ENCODE data around the gene BEGAIN. TPM values are rescaled to one million over a fixed set of nuclear protein-coding genes. Genes with fewer than 3 reads are reported as not detected.
A peak's percentile ranks its signal among the peaks of the same experiment; 100 is the strongest.

Gene BEGAIN
- total and polyA plus RNA-seq, 9 of the 15 experiments (the other 6 are each of a cell fraction or from before 2014, with no cell fraction given): 0.07 to 0.68 (median 0.55) TPM; not detected in 3

GRCh38 chr14:100548939-100549338 is 38.3 kb downstream of the BEGAIN start (continued):
- no peak for TF ChIP-seq ZBTB49 (CRISPR knock-in tag; IDR thresholded peaks at IDR 0.05; ENCODE audit: borderline replicate concordance)

- Histone ChIP-seq H3K4me3 (no peak overlapping the region), H3K9me1 (ENCODE audit: control insufficient read depth, insufficient read depth, low read length) (no peaks in the 10 kb centered on the region), H3K4me1 (replicated peaks in 1 of 2; ENCODE audit: control insufficient read depth in 2 of 2, insufficient read depth in 2 of 2, low read length in 2 of 2) (peaks cover 12 to 55% of the 10 kb centered on the region in 2 experiments; a peak in 4 of 5 replicates), H3K27me3 (ENCODE audit: control insufficient read depth in 2 of 2, insufficient read depth in 2 of 2, low read length in 2 of 2) (no peaks in the 10 kb centered on the region), H3K9me3 (replicated peaks; ENCODE audit: control insufficient read depth, insufficient read depth, low read depth, low read length) (no peaks in the 10 kb centered on the region), H3K27ac (ENCODE audit: extremely low read depth, low read depth, low read length) (no peak overlapping the region), H3K36me3 (ENCODE audit: control insufficient read depth, insufficient read depth, low read length) (no peaks in the 10 kb centered on the region), H3K9ac (ENCODE audit: insufficient read depth in 1 of 2, low read depth in 2 of 2, low read length in 2 of 2) (peak overlapping the region in 1 of 2 experiments; percentile 17; a peak in 1 of 4 replicates), H4K20me1 (replicated peaks; ENCODE audit: control insufficient read depth, insufficient read depth, low read length) (no peaks in the 10 kb centered on the region), H3K79me2 (ENCODE audit: control insufficient read depth, insufficient read depth, low read length) (no peaks in the 10 kb centered on the region), H3K4me2 (ENCODE audit: insufficient read depth, low read length) (no peak overlapping the region), H2AFZ (ENCODE audit: low read depth, low read length) (no peak overlapping the region)
- 0% methylated on average over 3 of the region's 5 CpGs for WGBS (ENCODE audit: insufficient coverage, low coverage, missing lambda C conversion rate)
- no TSS peak for BruUV-seq (replicated peaks)
- in situ Hi-C loops (cut with MboI) (no loop called here), intact Hi-C loops (cut with micrococcal nuclease) (loop anchor here (5.0 kb wide), 1 partner anchor 99 kb away; no protein-coding TSS in a partner anchor)
- FAIRE-seq (no peak), ATAC-seq (no peak), DNase-seq (ENCODE audit: extremely low read depth in 1 of 4, low spot score in 3 of 4) (no peak)
- ChIA-PET POLR2A (no interaction called here), CTCF (ENCODE audit: low intra/inter-chr PET ratio) (no interaction called here)
- TF ChIP-seq PPARD (CRISPR knock-in tag; IDR thresholded peaks at IDR 0.05) (no peak), BRD4 (IDR thresholded peaks at IDR 0.05) (no peak), SNIP1 (IDR thresholded peaks at IDR 0.05; ENCODE audit: low read depth) (no peak), KLF1 (tag; IDR thresholded peaks at IDR 0.05) (no peak), SOX6 (IDR thresholded peaks at IDR 0.05) (no peak), PREB (CRISPR knock-in tag; IDR thresholded peaks at IDR 0.05) (no peak), HMBOX1 (IDR thresholded peaks at IDR 0.05) (no peak), PCBP2 (IDR thresholded peaks at IDR 0.05; ENCODE audit: low read depth, low read length, poor library complexity, severe bottlenecking) (no peak), ATF1 (CRISPR knock-in tag; IDR thresholded peaks at IDR 0.05) (no peak), ATF1 (tag; IDR thresholded peaks at IDR 0.05) (no peak), ZSCAN32 (CRISPR knock-in tag; IDR thresholded peaks at IDR 0.05) (no peak), CEBPZ (IDR thresholded peaks at IDR 0.05; ENCODE audit: borderline replicate concordance, low read depth, low read length) (no peak), ZNF253 (CRISPR knock-in tag; conservative IDR thresholded peaks at IDR 0.05) (no peak), ZNF76 (CRISPR knock-in tag; IDR thresholded peaks at IDR 0.05; ENCODE audit: borderline replicate concordance) (no peak)
Measured at GRCh38 chr14:100548295-100548655, 38.9 kb downstream of the BEGAIN start.

All from K562 (cell line).